DMS79 treated with DMSO at 0.1 percent for 48 hours (cell line): ENCODE measurements around the gene CEACAM19.
"Not testable (repeated sequence)": the region's sequence is repeated elsewhere in the genome, so short reads cannot be mapped to it uniquely, and the experiment has no call there.

Source experiments
- DNase-seq: peaks from one replicate; lab custom pipeline; 2025; lab: John Stamatoyannopoulos, UW

The CEACAM19 gene, protein sequence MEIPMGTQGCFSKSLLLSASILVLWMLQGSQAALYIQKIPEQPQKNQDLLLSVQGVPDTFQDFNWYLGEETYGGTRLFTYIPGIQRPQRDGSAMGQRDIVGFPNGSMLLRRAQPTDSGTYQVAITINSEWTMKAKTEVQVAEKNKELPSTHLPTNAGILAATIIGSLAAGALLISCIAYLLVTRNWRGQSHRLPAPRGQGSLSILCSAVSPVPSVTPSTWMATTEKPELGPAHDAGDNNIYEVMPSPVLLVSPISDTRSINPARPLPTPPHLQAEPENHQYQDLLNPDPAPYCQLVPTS

DNA sequence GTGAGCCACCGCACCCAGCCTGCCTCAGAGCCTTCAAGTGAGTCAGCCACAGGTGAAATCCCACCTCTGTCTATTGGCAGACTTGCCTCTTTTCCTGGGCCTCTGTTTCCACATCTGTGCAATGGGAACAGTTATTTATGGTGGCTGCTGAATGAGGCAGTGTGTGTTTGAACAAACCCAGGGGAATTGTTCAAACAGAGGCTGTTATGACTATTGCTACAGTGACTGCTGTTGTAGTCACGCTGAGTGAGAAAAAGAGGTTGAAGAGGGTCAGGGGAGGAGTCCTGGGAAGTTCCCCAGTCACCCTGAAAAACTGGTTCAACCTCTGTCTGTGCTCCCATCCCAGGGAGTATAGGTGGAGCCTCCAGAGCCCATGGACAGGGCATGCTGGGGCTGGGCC is at the start of gene CEACAM19:
TSS of gene CEACAM19 (plus strand) at position 83 of the 400 bp plus-strand sequence. CDS start 450 bp downstream, outside the sequence.
- DNase-seq, result no peak

DNA sequence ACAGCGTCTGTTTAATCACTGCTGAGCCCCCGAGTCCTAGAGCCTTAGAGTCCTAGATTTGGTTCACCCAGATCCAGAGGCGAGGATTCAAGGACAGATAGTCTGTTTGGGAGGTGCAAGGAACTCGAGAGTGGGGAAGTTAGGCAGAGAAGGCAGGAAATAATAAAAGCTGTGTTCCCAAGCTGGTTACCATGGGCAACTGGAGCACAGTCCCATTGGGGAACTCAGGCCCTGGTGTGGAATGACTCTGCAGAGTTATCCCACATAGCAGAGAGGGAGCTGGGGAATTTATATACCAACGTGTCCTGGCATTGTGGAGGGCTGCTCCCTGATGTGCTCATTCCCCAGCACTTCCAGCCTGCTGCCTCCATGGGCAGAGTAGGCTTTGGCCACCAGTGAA is 48.2 kb upstream of the CEACAM19 start:
- DNase-seq, result no peak

DNA sequence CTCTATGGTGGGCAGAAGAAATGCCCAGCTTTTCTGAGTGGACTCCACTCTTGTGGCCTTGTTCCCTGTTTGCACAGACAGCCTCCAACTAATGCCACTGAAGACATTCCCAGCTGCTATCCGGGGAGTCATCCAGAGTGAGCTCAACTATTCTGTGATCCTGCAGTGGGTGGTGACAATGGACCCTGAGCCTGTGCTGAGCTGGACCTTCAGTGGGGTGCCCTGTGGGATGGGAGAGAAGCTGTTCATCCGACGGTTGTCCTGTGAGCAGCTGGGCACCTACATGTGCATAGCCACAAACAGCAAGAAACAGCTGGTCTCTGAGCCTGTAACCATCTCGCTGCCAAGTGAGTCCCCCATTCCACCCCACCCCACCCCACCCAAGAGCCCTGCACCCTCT is 47.7 kb upstream of the CEACAM19 start:
- no peak for DNase-seq

DNA sequence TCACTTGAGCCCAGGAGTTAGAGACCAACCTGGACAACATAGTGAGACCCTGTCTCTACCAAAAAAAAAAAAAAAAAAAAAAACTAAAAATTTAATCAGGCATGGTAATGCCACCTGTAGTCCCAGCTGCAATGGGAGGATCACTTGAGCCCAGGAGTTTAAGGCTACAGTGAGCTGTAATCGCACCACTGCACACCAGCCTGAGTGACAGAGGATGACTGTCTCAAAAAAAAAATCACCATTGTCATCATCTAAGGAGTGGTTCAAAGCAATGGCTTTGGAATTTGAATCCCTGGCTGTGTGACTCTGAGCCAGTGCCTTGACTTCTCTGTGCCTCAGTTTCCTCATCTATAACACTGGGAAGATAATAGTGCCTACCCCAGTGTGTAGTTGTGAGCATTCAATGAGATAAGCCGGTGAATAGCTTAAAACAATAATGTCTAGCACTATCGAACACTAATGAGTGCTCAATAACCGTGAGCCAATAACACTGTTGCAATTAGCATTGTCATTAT is 46.4 kb upstream of the CEACAM19 start:
- DNase-seq, result no peak

DNA sequence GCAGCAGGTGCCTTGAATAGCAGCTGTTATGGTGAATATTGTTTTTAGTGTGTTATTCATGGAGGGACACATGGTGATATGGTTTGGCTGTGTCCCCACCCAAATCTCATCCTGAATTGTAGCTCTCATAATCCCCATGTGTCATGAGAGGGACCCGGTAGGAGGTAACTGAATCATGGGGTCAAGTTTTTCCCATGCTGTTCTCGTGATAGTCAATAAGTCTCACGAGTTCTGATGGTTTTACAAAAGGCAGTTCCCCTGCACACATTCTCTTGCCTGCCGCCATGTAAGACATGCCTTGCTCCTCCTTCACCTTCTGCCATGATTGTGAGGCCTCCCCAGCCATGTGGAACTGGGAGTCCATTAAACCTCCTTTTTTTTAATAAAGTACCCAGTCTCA is 45.6 kb upstream of the CEACAM19 start:
- not testable (repeated sequence) for DNase-seq

DNA sequence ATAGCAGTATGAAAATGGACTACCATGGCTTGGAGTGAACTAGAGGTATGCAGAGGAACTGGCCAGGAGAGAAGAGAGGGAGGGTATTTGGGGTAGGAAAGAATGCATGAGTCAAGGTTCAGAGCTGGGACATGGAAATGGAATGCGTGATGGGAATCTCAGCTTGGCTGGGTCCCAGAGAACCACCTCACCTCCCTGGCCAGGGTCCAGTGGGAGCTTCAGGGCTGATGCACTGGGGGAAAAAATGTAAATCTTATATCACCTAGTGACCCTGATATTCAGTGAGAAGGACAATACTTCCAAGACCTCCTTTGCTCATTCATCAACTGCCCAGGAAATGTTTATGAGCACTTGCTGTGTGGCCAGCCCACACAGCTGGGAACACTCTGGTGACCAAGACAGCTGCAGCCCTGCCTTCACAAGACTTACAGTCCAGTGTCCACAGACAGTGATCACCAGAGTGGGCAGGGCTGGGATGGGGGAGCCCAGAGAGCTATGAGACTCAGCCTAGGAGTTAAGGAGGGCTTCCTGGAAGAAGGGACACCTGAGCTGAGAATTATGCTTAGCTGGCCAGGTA is 45.1 kb upstream of the CEACAM19 start:
- no peak for DNase-seq

DNA sequence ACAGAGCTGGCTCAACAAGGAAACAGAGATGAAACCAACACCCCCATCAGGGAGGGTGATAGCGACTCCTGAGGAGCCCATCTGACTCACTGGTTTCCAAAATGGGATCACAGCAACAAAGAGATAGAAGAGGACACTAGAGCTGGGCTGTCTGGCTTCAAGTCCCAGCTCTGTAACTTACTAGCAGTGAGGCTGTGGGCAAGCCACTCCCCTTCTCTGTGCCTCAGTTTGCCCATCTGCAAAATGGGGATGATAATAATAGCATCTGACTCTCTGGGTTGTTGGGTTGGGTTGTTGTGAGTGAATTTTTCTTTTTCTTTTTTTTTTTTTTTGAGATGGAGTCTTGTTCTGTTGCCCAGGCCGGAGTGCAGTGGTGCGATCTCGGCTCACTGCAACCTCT is 43.7 kb upstream of the CEACAM19 start:
- DNase-seq, result no peak

DNA sequence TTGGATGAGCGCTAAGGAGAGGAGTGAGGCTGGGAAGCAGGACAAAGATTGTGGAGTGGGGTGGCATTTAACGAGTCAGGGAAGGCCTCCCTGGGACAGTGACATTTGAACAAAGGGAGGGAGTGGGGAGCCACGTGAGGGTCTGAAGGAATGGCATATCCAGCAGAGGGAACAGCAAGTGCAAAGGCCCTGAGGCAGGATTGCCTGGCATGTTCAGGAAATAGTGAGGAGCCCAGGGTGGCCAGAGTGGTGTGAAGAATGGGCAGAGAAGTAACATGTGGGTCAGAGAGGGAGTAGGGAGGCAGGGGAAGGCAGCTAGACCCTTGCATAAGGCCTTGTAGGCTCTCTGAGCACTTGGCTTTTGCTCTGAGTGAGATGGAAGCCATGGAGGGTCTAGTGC is 42.5 kb upstream of the CEACAM19 start:
- no peak for DNase-seq

DNA sequence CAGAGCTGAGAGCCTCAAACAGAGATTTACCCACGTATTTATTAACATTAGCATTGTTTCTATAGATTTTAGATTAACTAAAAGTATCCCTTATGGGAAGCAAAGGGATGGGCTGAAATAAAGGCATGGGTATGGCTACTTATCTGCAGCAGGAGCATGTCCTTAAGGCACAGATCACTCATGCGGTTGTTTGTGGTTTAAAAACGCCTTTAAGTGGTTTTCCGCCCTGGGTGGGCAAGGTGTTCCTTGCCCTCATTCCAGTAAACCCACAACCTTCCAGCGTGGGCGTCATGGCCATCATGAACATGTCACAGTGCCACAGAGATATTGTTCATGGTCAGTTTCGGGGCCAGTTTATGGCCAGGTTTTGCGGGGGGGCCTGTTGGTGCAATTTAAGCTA is 39.7 kb upstream of the CEACAM19 start:
- not testable (repeated sequence) for DNase-seq

DNA sequence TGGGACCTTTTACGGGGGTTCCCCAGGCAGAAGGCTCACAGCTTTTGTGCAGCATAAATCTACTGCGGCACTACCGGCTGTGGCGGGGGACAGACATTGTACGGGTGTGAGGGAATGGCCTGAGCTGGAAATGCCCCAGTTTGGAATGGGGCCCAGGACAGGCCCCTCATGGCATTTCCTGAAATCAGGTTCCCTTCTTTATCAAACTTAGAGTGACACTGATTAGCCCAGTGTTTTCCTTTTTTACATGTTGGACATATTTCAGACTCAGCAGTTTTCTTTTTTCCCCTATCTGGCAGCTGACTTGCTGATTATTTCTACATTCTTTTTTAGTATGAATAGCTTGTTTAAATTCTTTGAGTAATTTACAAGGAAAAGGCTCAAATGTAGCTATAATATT is 37.2 kb upstream of the CEACAM19 start:
- DNase-seq, result not testable (repeated sequence)

DNA sequence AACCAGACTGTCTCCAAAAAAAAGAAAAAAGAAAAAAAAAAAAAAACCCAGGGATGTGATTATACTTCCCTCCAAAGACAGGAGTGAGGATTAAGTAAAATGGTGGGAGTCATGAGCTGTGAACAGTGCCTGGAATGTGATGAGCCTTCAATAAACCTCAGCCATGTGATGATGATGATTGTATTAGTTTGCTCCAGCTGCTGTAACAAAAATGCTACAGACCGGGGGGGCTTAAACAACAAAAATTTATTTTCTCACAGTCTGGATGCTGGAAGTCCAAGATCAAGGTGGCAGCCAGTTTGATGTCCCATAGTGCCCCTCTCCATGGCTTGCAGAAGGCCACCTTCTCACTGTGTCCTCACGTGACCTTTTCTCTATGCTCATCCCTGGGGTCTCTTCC is 36.5 kb upstream of the CEACAM19 start:
- DNase-seq, result no peak

DNA sequence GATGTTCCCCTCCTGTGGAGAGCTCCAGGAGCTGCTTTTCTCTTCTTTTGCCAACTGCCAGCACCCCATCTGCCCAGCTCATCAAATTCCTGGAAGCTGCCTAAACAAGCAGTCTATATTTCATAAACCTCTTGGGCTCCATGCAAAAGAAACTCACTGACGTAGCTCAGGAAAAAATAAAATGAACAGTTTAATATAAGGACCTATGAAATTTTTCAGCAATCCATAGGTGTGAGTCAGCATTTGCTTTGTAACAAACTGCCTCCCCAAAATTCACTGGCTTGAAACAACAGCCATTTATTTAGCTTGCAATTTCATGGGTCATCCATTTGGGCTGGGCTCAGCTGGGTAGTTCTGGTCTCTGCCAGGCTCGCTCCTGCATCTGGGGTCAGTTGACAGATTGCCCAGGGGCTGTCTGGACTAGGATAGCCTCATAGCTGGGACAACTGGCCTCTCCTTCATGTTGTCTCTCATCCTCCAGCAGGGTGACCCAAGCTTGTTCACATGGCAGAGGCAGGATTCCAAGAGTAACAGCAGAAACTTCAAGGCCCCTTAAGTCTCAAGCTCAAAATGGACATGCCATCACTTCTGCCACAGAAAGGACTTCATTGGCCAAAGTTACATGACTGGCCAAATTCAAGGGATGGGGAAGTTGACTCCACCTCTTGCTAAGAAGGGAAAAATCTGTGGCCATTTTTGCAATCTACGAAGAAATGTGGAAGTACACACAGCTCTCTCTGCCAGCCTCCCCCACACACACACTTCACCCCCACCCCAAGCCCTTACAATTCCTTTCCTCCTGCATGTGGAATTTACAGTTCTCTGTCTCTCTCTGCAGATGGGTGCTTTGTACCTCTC is 35.5 kb upstream of the CEACAM19 start:
- DNase-seq, result no peak

DNA sequence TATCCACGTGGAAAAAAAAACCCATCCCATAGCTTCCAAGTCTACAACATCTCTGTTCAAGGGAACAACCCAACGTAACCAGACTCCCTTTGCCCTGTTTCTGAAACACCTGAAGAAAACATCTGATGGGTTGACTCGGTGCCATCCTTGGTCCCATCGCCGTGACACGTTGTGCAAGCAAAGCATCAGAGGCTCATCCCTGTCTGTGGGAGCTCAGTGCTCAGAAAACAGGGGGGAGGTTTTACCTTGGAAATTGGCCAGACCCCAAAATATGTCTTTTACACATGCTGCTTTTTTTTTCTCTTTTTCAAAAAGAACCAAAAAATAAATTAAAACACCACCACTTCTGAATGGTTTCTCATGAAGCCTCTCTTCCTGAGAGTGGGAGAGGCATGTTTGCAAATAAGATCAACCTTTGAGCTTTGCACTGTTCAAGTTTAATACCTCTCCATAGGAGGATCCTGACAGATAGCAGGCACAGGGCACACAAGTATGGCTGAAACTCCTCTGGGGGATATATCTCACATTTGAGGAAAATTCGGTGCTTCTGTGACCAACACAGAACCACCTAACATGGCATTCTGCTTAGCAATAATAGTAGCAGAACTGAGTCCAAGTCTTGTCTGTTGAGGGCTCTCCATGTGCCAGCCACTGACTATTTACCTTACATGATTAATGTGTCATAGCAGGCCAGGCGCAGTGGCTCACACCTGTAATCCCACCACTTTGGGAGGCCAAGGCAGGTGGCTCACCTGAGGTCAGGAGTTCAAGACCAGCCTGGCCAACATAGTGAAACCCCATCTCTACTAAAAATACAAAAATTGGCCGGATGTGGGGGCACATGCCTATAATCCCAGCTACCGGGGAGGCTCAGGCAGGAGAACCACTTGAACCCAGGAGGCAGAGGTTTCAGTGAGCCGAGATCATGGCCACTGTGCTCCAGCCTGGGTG is 34.6 kb upstream of the CEACAM19 start:
- DNase-seq, result no peak

DNA sequence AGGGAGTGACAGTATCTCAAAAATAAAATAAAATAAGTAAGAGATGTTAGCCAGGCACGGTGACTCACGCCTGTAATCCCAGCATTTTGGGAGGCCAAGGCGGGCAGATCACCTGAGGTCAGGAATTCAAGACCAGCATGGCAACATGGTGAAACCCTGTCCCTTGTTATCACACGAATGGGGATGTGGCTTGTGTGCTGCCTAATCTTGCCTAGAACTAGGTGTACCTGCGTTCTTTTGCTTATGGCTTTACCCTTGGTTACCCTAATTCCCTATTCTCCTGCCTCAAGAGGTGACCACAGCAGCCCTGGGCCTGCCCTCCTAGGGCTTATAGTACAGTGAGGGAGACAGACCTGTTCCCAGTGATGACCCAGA is 33.9 kb upstream of the CEACAM19 start:
- no peak for DNase-seq

DNA sequence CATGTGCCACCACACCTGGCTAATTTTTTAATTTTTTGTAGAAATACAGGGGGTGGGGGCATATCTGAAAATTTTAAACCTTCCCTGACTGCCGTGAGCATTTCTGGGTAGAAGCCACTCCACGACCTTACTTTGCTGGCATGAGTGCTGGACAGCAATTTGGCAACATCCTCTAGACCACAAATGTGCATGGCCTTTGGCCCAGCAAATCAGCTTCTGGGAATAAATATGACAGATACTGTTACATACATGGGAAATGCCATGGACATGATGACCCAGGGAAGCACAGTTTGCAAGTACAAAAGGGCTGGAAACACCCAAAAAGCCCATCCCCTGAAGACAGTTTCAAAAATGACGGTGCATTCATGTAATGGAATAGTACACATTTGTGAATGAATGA is 30.8 kb upstream of the CEACAM19 start:
- no peak for DNase-seq

DNA sequence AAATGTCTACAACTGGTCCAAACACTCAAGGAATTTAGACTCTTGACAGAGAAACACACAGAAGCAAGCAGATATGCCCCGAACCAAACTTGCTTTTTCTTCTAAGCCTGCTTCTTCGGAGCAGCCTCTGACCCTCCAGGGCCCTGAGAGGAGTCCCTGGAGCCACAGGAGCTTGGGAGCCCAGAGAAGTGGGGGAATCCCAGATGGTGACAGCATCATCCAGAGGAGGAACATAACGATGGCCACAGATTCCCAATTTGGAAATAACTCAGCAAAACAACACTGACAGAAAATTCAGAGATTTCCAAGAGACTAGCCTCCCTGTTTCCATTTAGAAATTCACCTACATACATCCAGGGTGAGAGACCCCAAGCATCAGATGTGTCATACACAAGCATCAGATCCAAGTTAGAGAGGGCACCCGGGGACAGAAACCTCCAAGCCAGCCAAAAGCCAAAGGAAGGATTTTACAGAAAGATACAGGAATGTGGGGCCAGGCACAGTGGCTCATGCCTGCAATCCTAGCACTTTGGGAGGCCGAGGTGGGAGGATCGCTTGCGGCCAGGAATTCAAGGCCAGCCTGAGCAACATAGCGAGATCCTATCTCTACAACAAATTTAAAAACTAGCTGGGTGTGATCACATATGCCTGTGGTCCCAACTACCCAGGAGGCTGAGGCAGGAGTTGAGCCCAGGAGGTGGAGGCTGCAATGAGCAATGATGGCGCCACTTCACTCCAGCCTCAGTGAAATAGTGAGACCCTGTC is 29.6 kb upstream of the CEACAM19 start:
- no peak for DNase-seq

DNA sequence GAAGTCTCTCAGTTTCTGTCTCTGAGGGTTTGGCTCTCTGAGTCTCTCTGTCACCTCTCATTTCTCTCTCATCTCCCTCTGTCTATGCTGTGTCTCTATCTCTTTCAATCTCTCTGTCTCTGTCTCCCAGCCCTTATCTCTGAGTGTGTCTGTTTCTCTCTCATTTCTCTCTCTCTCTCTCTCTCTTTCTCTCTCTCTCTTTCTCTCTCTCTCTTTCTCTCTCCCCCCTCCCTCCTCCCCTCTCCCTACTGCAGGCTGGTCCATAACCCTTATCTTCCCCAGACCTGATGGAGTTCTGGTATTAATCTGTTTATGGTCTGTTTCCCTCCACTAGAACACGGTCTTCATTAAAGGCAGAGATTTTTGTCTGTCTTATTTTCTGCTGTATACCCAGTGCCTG is 28.9 kb upstream of the CEACAM19 start:
- DNase-seq, result no peak

DNA sequence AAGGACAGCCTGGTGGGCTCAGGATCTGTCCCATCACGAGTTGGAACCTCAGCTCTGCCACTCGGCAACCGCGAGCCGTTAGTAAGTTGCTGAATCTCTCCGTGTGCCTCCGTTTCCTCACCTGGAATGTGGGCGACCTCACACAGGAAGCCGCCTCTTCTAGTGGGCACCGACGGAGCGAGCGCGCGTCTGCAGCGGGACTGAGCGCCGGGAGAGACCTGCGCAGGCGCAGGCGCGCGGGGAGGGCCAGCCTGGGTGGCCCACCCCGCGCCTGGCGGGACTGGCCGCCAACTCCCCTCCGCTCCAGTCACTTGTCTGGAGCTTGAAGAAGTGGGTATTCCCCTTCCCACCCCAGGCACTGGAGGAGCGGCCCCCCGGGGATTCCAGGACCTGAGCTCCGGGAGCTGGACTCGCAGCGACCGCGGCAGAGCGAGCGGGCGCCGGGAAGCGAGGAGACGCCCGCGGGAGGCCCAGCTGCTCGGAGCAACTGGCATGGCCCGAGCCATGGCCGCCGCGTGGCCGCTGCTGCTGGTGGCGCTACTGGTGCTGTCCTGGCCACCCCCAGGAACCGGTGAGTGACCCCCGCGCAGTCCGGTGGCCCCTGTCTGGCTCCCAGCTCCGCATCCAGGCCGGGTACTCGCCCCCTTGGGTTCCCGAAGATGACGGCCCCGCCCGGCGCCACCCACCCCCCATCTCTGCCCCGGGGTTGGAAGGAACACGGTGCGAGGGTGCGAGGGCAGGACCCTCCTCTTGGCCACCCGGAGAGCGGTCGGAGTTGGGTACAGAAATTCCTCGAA is 27.5 kb upstream of the CEACAM19 start, which contains the start of gene PVR:
TSS of gene PVR (plus strand) at position 306 of the 797 bp plus-strand sequence. CDS start at position 493, 187 bp downstream.
- peak; percentile 38 for DNase-seq

DNA sequence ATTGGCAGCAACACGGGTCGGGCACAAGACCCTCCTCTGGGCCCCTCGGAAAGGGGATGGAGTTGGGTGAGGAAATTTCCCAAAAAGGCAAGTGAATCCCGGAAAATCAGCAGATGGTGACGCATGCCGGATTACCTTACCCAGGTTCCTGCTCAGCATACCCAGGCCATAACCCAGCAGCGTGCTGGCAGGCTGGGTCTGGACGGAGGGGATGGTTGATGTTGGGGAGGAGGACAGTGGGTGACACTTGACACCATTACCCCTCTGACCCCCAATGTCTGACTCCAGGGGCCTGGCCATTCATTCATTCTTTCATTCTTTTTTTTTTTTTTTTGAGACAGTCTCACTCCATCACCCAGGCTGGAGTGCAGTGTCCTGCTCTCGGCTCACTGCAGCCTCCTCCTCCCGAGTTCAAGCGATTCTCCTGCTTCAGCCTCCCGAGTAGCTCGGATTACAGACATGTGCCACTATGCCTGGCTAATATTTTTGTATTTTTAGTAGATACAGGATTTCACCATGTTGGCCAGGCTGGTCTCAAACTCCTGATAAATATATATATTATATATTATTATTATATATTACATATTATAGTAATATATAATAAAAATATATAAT is 26.8 kb upstream of the CEACAM19 start:
- DNase-seq, result peak; percentile 19
